OCI-LY1 (cell line): ENCODE data around the gene ANKRD66.

Source experiments
- H2AFZ ChIP-seq: fragments of 200-600 bp; sonication (generic), shearing (Covaris generic); 2 replicates; pipeline ENCODE4 v1.6.0; 2014; ENCODE audit warnings: antibody characterized with exemption, mild to moderate bottlenecking, low read length
- H3F3A ChIP-seq: fragments of 200-600 bp; sonication (generic), shearing (Covaris generic); 2 replicates; pipeline ENCODE4 v1.6.0; 2014; ENCODE audit warnings: mild to moderate bottlenecking, antibody characterized with exemption, low read length, moderate library complexity; ENCODE audit not compliant: insufficient read depth
- H3K27ac ChIP-seq: fragments of 200-600 bp; sonication (generic); 2 replicates; pipeline ENCODE4 v1.5.1; 2014; ENCODE audit warnings: low read length, mixed run types, mild to moderate bottlenecking, low read depth; ENCODE audit not compliant: poor library complexity, severe bottlenecking
- H3K27me3 ChIP-seq: fragments of 200-600 bp; sonication (generic); 2 replicates; pipeline ENCODE4 v1.6.0; 2014; ENCODE audit warnings: antibody characterized with exemption, mild to moderate bottlenecking, low read length, moderate library complexity; ENCODE audit not compliant: insufficient read depth
- H3K36me3 ChIP-seq: fragments of 200-600 bp; sonication (generic); 2 replicates; pipeline ENCODE4 v1.6.1; 2014; ENCODE audit warnings: mild to moderate bottlenecking, antibody characterized with exemption, low read length, moderate library complexity, mixed read lengths; ENCODE audit not compliant: insufficient read depth
- H3K4me1 ChIP-seq: fragments of 200-600 bp; sonication (generic); 2 replicates; pipeline ENCODE4 v1.5.1; 2014; ENCODE audit warnings: mild to moderate bottlenecking, low read length, moderate library complexity; ENCODE audit not compliant: insufficient read depth, severe bottlenecking
- H3K4me2 ChIP-seq: fragments of 200-600 bp; sonication (generic), shearing (Covaris generic); 2 replicates; pipeline ENCODE4 v1.6.1; 2014; ENCODE audit warnings: low read length
- H3K4me3 ChIP-seq: fragments of 200-600 bp; sonication (generic); 2 replicates; pipeline ENCODE4 v1.5.1; 2014; ENCODE audit warnings: low read length, low read depth, mild to moderate bottlenecking, mixed read lengths; ENCODE audit not compliant: poor library complexity, severe bottlenecking
- H3K79me2 ChIP-seq: fragments of 200-600 bp; shearing (Covaris generic); 2 replicates; pipeline ENCODE4 v1.6.1; 2016; ENCODE audit warnings: mixed run types, low read length, mixed read lengths; ENCODE audit not compliant: insufficient read depth
- H3K9ac ChIP-seq: fragments of 200-600 bp; sonication (generic), shearing (Covaris generic); 2 replicates; pipeline ENCODE4 v1.6.1; 2014; ENCODE audit warnings: mild to moderate bottlenecking, low read length, mixed read lengths
- H3K9me2 ChIP-seq: fragments of 200-600 bp; sonication (generic), shearing (Covaris generic); 2 replicates; pipeline ENCODE4 v1.6.1; 2014; ENCODE audit warnings: low read depth, mild to moderate bottlenecking, low read length, mixed read lengths
- H3K9me3 ChIP-seq: fragments of 200-600 bp; shearing (Covaris generic); 2 replicates; pipeline ENCODE4 v1.6.1; 2014; ENCODE audit warnings: low read length, mixed read lengths
- H4K20me1 ChIP-seq: fragments of 200-600 bp; sonication (generic), shearing (Covaris generic); 2 replicates; pipeline ENCODE4 v1.6.0; 2016; ENCODE audit warnings: mild to moderate bottlenecking, low read length; ENCODE audit not compliant: insufficient read depth
- EZH2 ChIP-seq: fragments of 200-600 bp; sonication (generic), shearing (Covaris generic); IDR thresholded peaks from 2 replicates; pipeline ENCODE4 v1.8.0; 2017; ENCODE audit warnings: borderline replicate concordance, mixed run types, mild to moderate bottlenecking, antibody characterized with exemption, low read length, moderate library complexity, mixed read lengths
- TF ChIP-seq, protein P1 (sequence below): fragments of 200-600 bp; sonication (generic), shearing (Covaris generic); IDR thresholded peaks from 2 replicates; pipeline ENCODE4 v1.5.1; 2017; ENCODE audit warnings: mild to moderate bottlenecking, antibody characterized with exemption, low read length, moderate library complexity, mixed read lengths

The ANKRD66 gene

DNA sequence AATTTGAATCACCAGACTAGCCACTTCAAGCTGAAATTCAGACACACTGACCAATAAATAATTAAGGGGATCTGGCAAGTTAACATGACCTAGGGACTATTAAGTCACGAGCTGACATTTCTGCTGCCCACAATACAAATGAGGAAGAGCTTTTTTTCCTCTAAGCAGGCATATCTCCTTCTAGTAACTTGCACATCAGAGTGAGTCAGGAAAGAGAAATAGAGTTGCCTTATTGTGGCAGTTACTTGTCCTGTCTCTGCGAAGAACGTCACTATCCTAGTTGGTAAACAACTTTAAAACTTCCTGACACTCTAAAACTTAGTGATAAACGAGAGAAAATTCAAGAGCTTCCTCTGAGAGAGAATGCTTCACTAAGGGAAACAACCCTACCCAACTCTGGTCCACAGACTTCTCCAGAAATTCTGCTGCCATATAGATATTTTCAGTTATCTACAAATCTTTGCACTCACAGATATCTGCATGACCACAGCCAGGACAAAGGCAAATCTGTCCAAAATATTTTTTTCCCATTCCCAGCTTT is 15.7 kb upstream of the ANKRD66 start:
- H2AFZ ChIP-seq, result no peak overlapping the region
- no peak overlapping the region for H3K4me2 ChIP-seq
- no peak overlapping the region for H3K4me3 ChIP-seq
- no peaks in the 10 kb centered on the region for H4K20me1 ChIP-seq
- 0 out of 2 replicates have a peak, but pooled peaks cover 5% of the 10 kb centered on the region for H3K27me3 ChIP-seq
- no peak overlapping the region for H3K27ac ChIP-seq
- no peaks in the 10 kb centered on the region for H3K9me3 ChIP-seq
- H3K36me3 ChIP-seq, result no peaks in the 10 kb centered on the region
- H3F3A ChIP-seq, result no peaks in the 10 kb centered on the region
- H3K4me1 ChIP-seq, result no peaks in the 10 kb centered on the region
- TF ChIP-seq EZH2, result no peak
- TF ChIP-seq, protein P1, sequence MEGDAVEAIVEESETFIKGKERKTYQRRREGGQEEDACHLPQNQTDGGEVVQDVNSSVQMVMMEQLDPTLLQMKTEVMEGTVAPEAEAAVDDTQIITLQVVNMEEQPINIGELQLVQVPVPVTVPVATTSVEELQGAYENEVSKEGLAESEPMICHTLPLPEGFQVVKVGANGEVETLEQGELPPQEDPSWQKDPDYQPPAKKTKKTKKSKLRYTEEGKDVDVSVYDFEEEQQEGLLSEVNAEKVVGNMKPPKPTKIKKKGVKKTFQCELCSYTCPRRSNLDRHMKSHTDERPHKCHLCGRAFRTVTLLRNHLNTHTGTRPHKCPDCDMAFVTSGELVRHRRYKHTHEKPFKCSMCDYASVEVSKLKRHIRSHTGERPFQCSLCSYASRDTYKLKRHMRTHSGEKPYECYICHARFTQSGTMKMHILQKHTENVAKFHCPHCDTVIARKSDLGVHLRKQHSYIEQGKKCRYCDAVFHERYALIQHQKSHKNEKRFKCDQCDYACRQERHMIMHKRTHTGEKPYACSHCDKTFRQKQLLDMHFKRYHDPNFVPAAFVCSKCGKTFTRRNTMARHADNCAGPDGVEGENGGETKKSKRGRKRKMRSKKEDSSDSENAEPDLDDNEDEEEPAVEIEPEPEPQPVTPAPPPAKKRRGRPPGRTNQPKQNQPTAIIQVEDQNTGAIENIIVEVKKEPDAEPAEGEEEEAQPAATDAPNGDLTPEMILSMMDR, result no peak
- H3K9me2 ChIP-seq, result no peaks in the 10 kb centered on the region
- no peaks in the 10 kb centered on the region for H3K79me2 ChIP-seq
- no peak overlapping the region for H3K9ac ChIP-seq

DNA sequence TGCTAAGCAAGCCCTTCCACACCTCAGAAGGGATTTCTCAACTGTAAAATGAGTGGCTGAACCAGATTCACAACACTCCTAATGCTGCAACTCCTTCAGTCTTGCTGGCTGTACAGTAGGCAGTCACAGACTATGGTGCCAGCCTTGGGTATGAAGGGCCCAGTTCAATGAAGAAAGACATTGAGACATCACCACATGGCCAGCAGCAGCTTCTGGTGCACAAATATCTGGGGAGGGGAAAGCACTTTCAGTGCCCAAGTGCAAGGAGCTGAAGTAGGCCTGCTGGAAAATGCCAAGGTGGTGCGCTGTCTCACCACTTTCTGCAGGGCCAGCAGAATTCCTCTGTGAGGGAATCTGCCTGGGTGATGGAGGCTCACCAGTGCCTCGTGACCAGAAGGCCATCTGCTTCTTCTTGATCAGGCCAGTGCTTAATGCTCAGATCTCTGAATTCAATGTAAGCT is 13.4 kb upstream of the ANKRD66 start:
- no peaks in the 10 kb centered on the region for H4K20me1 ChIP-seq
- H3K27me3 ChIP-seq, result 0 out of 2 replicates have a peak, but pooled peaks cover 5% of the 10 kb centered on the region
- no peaks in the 10 kb centered on the region for H3K9me3 ChIP-seq
- no peaks in the 10 kb centered on the region for H3K9me2 ChIP-seq
- no peaks in the 10 kb centered on the region for H3F3A ChIP-seq
- H3K9ac ChIP-seq, result no peak overlapping the region
- no peaks in the 10 kb centered on the region for H3K4me1 ChIP-seq
- no peaks in the 10 kb centered on the region for H3K79me2 ChIP-seq
- no peak overlapping the region for H2AFZ ChIP-seq
- no peak overlapping the region for H3K27ac ChIP-seq
- H3K4me3 ChIP-seq, result no peak overlapping the region
- no peaks in the 10 kb centered on the region for H3K36me3 ChIP-seq
- TF ChIP-seq, protein P1, result no peak
- TF ChIP-seq EZH2, result no peak
- H3K4me2 ChIP-seq, result no peak overlapping the region

DNA sequence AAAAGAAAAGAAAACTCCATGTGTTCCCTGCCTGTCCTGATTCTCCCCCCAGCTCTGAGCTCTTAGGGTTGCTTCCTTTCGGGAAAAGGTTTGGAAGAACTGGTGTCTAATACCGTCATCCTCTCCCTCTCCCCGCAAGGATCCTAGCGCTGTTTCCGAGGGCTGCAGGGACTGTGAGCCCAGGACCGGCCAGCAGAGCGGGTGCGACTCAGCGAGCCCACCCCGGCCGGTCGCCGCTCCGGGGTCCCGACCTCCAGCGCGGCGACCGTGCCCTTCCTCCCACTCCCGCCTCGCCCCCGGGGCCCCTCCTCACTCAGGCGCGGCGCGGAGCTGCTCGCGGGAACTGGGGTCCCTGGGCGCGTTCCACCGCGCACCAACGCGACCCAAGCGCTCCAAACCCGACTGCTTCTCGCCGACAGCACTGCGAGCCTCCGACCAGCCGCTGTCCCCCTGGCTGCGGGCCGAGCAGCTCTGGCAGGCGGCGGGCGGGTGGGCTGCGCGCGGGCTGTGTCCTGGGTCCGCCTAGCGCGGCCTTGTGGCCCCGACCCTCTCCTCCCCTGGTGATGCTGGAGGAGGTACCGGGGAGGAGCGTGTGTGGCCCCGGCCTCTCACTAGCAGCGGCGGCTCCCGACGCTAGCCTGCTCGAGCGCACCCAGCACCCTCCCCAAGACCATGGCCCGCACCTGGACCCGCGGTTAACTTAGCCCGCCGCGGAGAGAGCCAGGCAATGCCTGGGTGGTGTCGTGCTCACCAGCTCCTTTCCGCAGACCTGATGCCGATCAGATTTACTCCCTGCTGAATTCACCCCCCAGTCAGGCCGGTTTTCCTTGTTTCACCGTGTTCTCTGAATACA is 11.6 kb upstream of the ANKRD66 start, which contains the start of gene PLA2G7:
Gene PLA2G7, minus strand, starts transcription at position 509 of the 853 bp plus-strand sequence. CDS start 12,484 bp downstream, outside the sequence.
- no peaks in the 10 kb centered on the region for H3K9me2 ChIP-seq
- H4K20me1 ChIP-seq, result no peaks in the 10 kb centered on the region
- H3K4me3 ChIP-seq, result peak within 1 kb of the TSS; percentile 46
- TF ChIP-seq, protein P1, result no peak
- no peak for TF ChIP-seq EZH2
- no peaks in the 10 kb centered on the region for H3F3A ChIP-seq
- peak within 1 kb of the TSS; percentile 59 for H3K4me2 ChIP-seq
- no peaks in the 10 kb centered on the region for H3K4me1 ChIP-seq
- H2AFZ ChIP-seq, result no peak within 1 kb of the TSS
- no peak within 1 kb of the TSS for H3K9ac ChIP-seq
- no peaks in the 10 kb centered on the region for H3K79me2 ChIP-seq
- H3K27ac ChIP-seq, result no peak within 1 kb of the TSS
- H3K27me3 ChIP-seq, result 0 out of 2 replicates have a peak, but pooled peaks cover 5% of the 10 kb centered on the region
- no peaks in the 10 kb centered on the region for H3K36me3 ChIP-seq
- no peaks in the 10 kb centered on the region for H3K9me3 ChIP-seq
